Breast epithelium (tissue), 4 donors: Measurements from ENCODE around the gene TMEM117. TPM values are rescaled to one million over a fixed set of nuclear protein-coding genes. Genes with fewer than 3 reads are reported as not detected.

Source experiments
- DNase-seq, 2 donors: peaks; one replicate each; pipeline ENCODE4 v3.0.0-alpha.2; 2019; ENCODE audit warnings: low spot score in 2 of 2
- H3K27ac ChIP-seq, 2 donors: fragments of 200-600 bp; sonication (generic) in 1 of 2; one replicate each; pipeline ENCODE4 v1.5.1; 2016 to 2019; ENCODE audit warnings: mild to moderate bottlenecking in 1 of 2
- H3K27me3 ChIP-seq, 2 donors: fragments of 200-600 bp; sonication (generic) in 1 of 2; one replicate each; pipeline versions ENCODE4 v1.5.1 to v1.6.0; 2017 to 2019; ENCODE audit warnings: control low read depth in 1 of 2, mild to moderate bottlenecking in 1 of 2
- H3K36me3 ChIP-seq: fragments of 200-600 bp; one replicate; pipeline ENCODE4 v1.5.1; 2019
- H3K4me1 ChIP-seq, 2 donors: fragments of 200-600 bp; sonication (generic); one replicate each; pipeline ENCODE4 v1.5.1; 2016 to 2019; ENCODE audit warnings: control low read depth in 1 of 2
- H3K4me3 ChIP-seq, 3 donors: fragments of 200-600 bp; sonication (generic); 1 replicate in 2 of 3; 2 replicates in 1 of 3; pipeline ENCODE4 v1.5.1; 2016 to 2019; ENCODE audit warnings: mild to moderate bottlenecking in 3 of 3, moderate library complexity in 2 of 3
- H3K9me3 ChIP-seq, 2 donors: fragments of 200-600 bp; sonication (generic) in 1 of 2; one replicate each; pipeline ENCODE4 v1.5.1; 2016 to 2019; ENCODE audit warnings: control low read depth in 1 of 2
- POLR2A ChIP-seq: fragments of 450-650 bp; IDR thresholded peaks from one replicate; pipeline ENCODE4 v1.6.1; 2016; ENCODE audit warnings: antibody characterized with exemption, mild to moderate bottlenecking, moderate library complexity
- POLR2AphosphoS5 ChIP-seq, 3 donors: sonication (generic); formaldehyde crosslinking; IDR thresholded peaks; one replicate each; pipeline ENCODE4 v1.6.1; 2017; ENCODE audit warnings: antibody characterized with exemption in 3 of 3
- intact Hi-C: fragments of 100-400 bp; cut with DNase I; formaldehyde crosslinking; loops from one replicate; pipeline ENCODE4 v1.15.1; 2023; ENCODE audit warnings: low total_unique reads
- total RNA-seq, 3 donors: library from RNA; depleted of rRNA; stranded (reverse); fragments of >200 nt; gene quantifications; one replicate each; pipeline ENCODE4 v1.1.0, GENCODE V29; 2016
- TF ChIP-seq, protein P1 (sequence below), 3 donors: fragments of 450-650 bp; IDR thresholded peaks; one replicate each; pipeline ENCODE4 v1.5.1; 2016 to 2017; ENCODE audit warnings: antibody characterized with exemption in 3 of 3, mild to moderate bottlenecking in 3 of 3, moderate library complexity in 3 of 3

Gene TMEM117
- total RNA-seq, 3 donors from 2014 or later = 6.1 to 17.1 (median 7.2) TPM

- Histone ChIP-seq H3K36me3 (no peaks in the 10 kb centered on the region), H3K27ac (no peak overlapping the region), H3K4me3 (no peak overlapping the region), H3K9me3 (peaks cover 0 to 17% of the 10 kb centered on the region in 2 donors), H3K4me1 (no peaks in the 10 kb centered on the region), H3K27me3 (no peaks in the 10 kb centered on the region)
- TF ChIP-seq POLR2A (no peak), POLR2AphosphoS5 (IDR thresholded peaks at IDR 0.05) (no peak)
- TF ChIP-seq, protein P1, sequence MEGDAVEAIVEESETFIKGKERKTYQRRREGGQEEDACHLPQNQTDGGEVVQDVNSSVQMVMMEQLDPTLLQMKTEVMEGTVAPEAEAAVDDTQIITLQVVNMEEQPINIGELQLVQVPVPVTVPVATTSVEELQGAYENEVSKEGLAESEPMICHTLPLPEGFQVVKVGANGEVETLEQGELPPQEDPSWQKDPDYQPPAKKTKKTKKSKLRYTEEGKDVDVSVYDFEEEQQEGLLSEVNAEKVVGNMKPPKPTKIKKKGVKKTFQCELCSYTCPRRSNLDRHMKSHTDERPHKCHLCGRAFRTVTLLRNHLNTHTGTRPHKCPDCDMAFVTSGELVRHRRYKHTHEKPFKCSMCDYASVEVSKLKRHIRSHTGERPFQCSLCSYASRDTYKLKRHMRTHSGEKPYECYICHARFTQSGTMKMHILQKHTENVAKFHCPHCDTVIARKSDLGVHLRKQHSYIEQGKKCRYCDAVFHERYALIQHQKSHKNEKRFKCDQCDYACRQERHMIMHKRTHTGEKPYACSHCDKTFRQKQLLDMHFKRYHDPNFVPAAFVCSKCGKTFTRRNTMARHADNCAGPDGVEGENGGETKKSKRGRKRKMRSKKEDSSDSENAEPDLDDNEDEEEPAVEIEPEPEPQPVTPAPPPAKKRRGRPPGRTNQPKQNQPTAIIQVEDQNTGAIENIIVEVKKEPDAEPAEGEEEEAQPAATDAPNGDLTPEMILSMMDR (IDR thresholded peaks at IDR 0.05) = no peak
- intact Hi-C loops = no loop called here
- no peak for DNase-seq
Measured at GRCh38 chr12:43976027-43976426, 140.1 kb downstream of the TMEM117 start.

DNA sequence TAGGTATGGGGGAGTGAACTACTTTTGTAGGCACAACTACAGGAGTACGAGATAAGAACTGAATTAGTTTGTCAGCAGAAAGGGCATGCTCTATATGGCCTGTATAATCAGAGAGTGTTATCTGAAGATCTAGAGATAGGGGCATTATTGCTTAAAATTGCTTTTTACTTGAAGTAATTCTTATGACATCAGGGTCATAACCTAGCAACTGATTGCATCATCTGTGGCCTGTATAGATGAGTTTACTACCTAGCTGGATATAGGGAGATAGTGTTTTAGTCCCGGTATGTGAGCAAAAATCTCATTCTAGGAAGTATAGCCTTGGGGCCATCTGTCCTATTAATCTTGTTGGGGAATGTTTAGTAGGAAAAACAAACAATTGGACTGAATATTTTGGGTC lies 142.7 kb downstream of the TMEM117 start:
- no peaks in the 10 kb centered on the region for H3K36me3 ChIP-seq
- intact Hi-C loops = no loop called here
- no peaks in the 10 kb centered on the region for H3K27me3 ChIP-seq
- no peaks in the 10 kb centered on the region for H3K4me1 ChIP-seq
- H3K9me3 ChIP-seq = peaks cover 0 to 17% of the 10 kb centered on the region in 2 donors
- TF ChIP-seq POLR2A = no peak
- TF ChIP-seq, protein P1 (IDR thresholded peaks at IDR 0.05) = no peak
- TF ChIP-seq POLR2AphosphoS5 (IDR thresholded peaks at IDR 0.05) = no peak
- DNase-seq = no peak
- H3K4me3 ChIP-seq = no peak overlapping the region
- H3K27ac ChIP-seq = no peak overlapping the region

DNA sequence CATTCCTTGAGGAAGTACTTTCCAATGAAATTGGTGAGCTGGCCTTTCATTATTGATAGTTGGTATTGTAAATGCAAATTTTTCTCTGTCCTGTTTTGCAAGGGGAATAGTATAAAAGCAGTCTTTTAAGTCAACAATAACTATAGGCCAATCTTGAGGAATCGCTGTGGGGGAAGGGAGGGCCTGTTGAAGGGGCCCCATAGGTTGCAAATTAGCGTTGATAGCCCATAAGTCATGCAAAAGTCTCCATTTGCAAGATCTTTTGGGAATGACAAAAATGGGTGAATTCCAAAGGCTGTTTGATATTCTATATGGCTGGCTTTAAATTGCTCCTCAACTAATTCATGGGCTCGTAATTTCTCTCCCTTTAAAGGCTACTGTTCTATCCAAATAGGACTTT lies 143.6 kb downstream of the TMEM117 start:
- Histone ChIP-seq H3K27ac (no peak overlapping the region), H3K36me3 (no peaks in the 10 kb centered on the region), H3K27me3 (no peaks in the 10 kb centered on the region), H3K4me3 (no peak overlapping the region), H3K4me1 (no peaks in the 10 kb centered on the region), H3K9me3 (peaks cover 0 to 17% of the 10 kb centered on the region in 2 donors)
- DNase-seq = no peak
- TF ChIP-seq POLR2AphosphoS5 (IDR thresholded peaks at IDR 0.05) (no peak), POLR2A (no peak)
- TF ChIP-seq, protein P1 (IDR thresholded peaks at IDR 0.05) = no peak
- intact Hi-C loops = no loop called here

DNA sequence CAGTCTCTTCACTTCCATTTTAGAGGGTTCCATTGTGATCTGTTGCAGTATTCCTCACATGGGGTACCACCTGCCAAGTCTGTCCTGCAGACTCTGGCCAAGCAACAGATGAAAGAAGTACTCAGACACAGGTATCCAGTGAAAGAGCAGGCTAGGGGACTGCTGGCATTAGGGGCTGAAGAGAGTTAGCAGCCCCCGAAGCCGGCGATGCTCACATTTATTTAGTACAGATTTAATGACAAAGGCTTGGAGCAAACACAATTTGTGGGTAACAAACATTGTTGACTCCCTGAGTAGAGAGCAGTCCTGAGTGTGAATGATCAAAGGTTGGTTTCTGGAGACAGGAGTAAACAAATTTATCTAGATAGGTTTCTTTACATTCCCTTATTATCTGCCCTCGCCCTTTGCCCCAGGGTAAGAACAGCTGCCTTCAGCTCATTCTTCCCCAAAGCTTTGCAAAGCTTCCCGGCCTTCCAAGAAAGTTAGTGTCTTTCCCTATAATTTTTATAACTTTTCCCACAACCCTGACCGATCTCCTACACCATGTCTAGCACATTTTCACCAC lies 144.8 kb downstream of the TMEM117 start:
- no peak overlapping the region for H3K27ac ChIP-seq
- no peaks in the 10 kb centered on the region for H3K27me3 ChIP-seq
- H3K4me1 ChIP-seq = no peaks in the 10 kb centered on the region
- intact Hi-C loops = no loop called here
- H3K36me3 ChIP-seq = no peaks in the 10 kb centered on the region
- TF ChIP-seq POLR2AphosphoS5 (IDR thresholded peaks at IDR 0.05) = no peak
- TF ChIP-seq POLR2A = no peak
- TF ChIP-seq, protein P1 (IDR thresholded peaks at IDR 0.05) = no peak
- DNase-seq = no peak
- H3K9me3 ChIP-seq = peaks cover 0 to 17% of the 10 kb centered on the region in 2 donors
- no peak overlapping the region for H3K4me3 ChIP-seq

DNA sequence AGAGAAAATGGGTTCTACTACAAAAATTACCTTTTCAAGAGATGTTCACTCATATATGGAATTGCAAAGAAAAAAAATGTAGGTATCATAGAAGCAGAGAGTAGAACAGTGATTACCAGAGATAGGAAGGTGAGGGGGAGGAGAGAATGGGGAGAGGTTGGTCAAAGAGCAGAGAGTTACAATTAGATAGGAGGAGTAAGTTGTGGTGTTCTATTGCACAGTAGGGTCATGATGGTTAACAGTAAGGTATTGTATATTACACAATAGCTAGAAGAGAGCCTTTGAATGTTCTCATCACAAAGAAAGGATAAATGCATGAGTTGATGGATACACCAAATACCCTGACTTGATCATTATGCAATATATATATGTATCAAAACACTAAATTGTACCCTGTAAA lies 145.8 kb downstream of the TMEM117 start:
- no peak for DNase-seq
- Histone ChIP-seq H3K9me3 (peaks cover 0 to 13% of the 10 kb centered on the region in 2 donors), H3K36me3 (no peaks in the 10 kb centered on the region), H3K4me1 (no peaks in the 10 kb centered on the region), H3K27ac (no peak overlapping the region), H3K27me3 (no peaks in the 10 kb centered on the region), H3K4me3 (no peak overlapping the region)
- TF ChIP-seq POLR2AphosphoS5 (IDR thresholded peaks at IDR 0.05) (no peak), POLR2A (no peak)
- TF ChIP-seq, protein P1 (IDR thresholded peaks at IDR 0.05) = no peak
- intact Hi-C loops = no loop called here
